Left ventricle myocardium inferior (tissue), 1 donor: ENCODE results near the gene HMCN2. TPM values are rescaled to one million over a fixed set of nuclear protein-coding genes. Genes with fewer than 3 reads are reported as not detected.

Experiments used
- DNase-seq: peaks from one replicate; pipeline ENCODE4 v3.0.0-alpha.2; 2020
- H3K27ac ChIP-seq: fragments of 200-600 bp; replicated peaks from 2 replicates; pipeline ENCODE4 v1.8.0; 2021
- H3K27me3 ChIP-seq: fragments of 200-600 bp; 2 replicates; pipeline ENCODE4 v1.8.0; 2021; ENCODE audit warnings: low read depth
- H3K36me3 ChIP-seq: fragments of 200-600 bp; 2 replicates; pipeline ENCODE4 v1.8.0; 2021
- H3K4me1 ChIP-seq: fragments of 200-600 bp; 2 replicates; pipeline ENCODE4 v1.8.0; 2021
- H3K4me3 ChIP-seq: fragments of 200-600 bp; 2 replicates; pipeline ENCODE4 v1.8.0; 2021; ENCODE audit warnings: mild to moderate bottlenecking, moderate library complexity
- H3K9me3 ChIP-seq: fragments of 200-600 bp; replicated peaks from 2 replicates; pipeline ENCODE4 v1.8.0; 2021
- intact Hi-C: fragments of 100-400 bp; cut with micrococcal nuclease; formaldehyde crosslinking; loops from one replicate; pipeline ENCODE4 v1.11.0; 2022
- total RNA-seq: library from RNA; stranded (reverse); fragmentation: NEBNext Ultra II Directional; extraction: Animal tissue kit (Norgen Biotek cat#: 25700); gene quantifications from one replicate; pipeline ENCODE4 v1.2.1, GENCODE V29; 2021
- TF ChIP-seq, protein P1 (sequence below): fragments of 200-600 bp; IDR thresholded peaks from 2 replicates; pipeline ENCODE4 v1.8.0; 2021; ENCODE audit warnings: antibody characterized with exemption, mild to moderate bottlenecking, borderline replicate concordance
- donor health status: DM: no; HTN: yes; CAD: no; lungs with severe emphysema.

HMCN2 gene
- total RNA-seq, 1 donor from 2014 or later: 5.5 TPM

GRCh38 chr9:130295945-130296782 is 30.6 kb downstream of the HMCN2 start:
- intact Hi-C loops: no loop called here
- H3K9me3 ChIP-seq: no peaks in the 10 kb centered on the region
- H3K27ac ChIP-seq: no peak overlapping the region
- no peak overlapping the region for H3K4me3 ChIP-seq
- no peak for DNase-seq
- TF ChIP-seq, protein P1, sequence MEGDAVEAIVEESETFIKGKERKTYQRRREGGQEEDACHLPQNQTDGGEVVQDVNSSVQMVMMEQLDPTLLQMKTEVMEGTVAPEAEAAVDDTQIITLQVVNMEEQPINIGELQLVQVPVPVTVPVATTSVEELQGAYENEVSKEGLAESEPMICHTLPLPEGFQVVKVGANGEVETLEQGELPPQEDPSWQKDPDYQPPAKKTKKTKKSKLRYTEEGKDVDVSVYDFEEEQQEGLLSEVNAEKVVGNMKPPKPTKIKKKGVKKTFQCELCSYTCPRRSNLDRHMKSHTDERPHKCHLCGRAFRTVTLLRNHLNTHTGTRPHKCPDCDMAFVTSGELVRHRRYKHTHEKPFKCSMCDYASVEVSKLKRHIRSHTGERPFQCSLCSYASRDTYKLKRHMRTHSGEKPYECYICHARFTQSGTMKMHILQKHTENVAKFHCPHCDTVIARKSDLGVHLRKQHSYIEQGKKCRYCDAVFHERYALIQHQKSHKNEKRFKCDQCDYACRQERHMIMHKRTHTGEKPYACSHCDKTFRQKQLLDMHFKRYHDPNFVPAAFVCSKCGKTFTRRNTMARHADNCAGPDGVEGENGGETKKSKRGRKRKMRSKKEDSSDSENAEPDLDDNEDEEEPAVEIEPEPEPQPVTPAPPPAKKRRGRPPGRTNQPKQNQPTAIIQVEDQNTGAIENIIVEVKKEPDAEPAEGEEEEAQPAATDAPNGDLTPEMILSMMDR: no peak
- no peaks in the 10 kb centered on the region for H3K36me3 ChIP-seq
- peaks cover 34% of the 10 kb centered on the region for H3K27me3 ChIP-seq
- H3K4me1 ChIP-seq: peaks cover 12% of the 10 kb centered on the region

DNA sequence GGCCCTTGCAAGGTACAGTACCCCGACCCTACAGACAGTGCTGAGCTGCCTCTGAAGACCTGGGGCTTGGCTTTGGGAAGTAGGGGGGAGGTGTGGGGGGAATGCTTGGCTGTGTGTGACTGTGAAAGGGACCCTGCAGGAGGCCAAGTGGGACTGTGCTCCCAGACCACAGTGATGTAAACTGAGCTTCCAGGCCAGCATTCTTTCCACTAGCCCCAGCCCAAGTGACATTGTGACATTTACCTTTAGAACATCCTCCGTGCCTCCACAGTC is 31.2 kb downstream of the HMCN2 start:
- Histone ChIP-seq H3K36me3 (no peaks in the 10 kb centered on the region), H3K9me3 (no peaks in the 10 kb centered on the region), H3K27me3 (peaks cover 33% of the 10 kb centered on the region), H3K4me3 (no peak overlapping the region), H3K4me1 (peaks cover 11% of the 10 kb centered on the region), H3K27ac (peak overlapping the region; percentile 16)
- intact Hi-C loops: no loop called here
- DNase-seq: no peak
- TF ChIP-seq, protein P1: no peak

DNA sequence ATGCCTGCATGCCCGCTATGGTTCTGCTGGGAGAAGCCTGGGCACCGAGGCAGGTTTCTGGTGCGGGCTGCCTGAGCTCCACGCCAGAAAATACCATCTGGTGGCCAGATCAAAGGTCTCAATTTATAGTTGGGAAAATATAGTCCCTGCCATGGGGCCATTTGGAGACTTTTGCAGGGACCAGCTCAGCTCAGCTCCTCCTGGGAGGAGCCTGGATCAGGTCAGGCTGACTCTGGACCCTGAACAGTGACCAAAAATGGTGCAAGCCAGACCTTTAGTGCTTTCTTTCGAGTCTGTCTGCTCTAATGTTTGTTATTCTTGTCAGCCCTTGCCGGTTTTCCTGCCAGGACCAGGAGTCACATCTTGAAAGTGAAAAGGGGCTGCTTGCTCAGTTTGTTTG is 31.8 kb downstream of the HMCN2 start:
- TF ChIP-seq, protein P1: no peak
- Histone ChIP-seq H3K36me3 (no peaks in the 10 kb centered on the region), H3K27me3 (peaks cover 33% of the 10 kb centered on the region), H3K9me3 (no peaks in the 10 kb centered on the region), H3K27ac (peak overlapping the region; percentile 33), H3K4me1 (peaks cover 11% of the 10 kb centered on the region), H3K4me3 (no peak overlapping the region)
- intact Hi-C loops: no loop called here
- no peak for DNase-seq

GRCh38 chr9:130298662-130299279 is 33.2 kb downstream of the HMCN2 start:
- intact Hi-C loops: no loop called here
- DNase-seq: no peak
- Histone ChIP-seq H3K27ac (no peak overlapping the region), H3K36me3 (no peaks in the 10 kb centered on the region), H3K4me3 (no peak overlapping the region), H3K27me3 (peaks cover 27% of the 10 kb centered on the region), H3K4me1 (peaks cover 11% of the 10 kb centered on the region), H3K9me3 (no peaks in the 10 kb centered on the region)
- TF ChIP-seq, protein P1: no peak

GRCh38 chr9:130299785-130300615 is 34.4 kb downstream of the HMCN2 start:
- H3K27ac ChIP-seq: peak overlapping the region; percentile 77
- TF ChIP-seq, protein P1: no peak

More at GRCh38 chr9:130299785-130300615, 34.4 kb downstream of the HMCN2 start:
- H3K4me1 ChIP-seq: peaks cover 11% of the 10 kb centered on the region
- H3K36me3 ChIP-seq: no peaks in the 10 kb centered on the region
- no peak overlapping the region for H3K4me3 ChIP-seq
- peaks cover 15% of the 10 kb centered on the region for H3K27me3 ChIP-seq
- intact Hi-C loops: no loop called here
- H3K9me3 ChIP-seq: no peaks in the 10 kb centered on the region
- no peak for DNase-seq
